HPDE6-E6E7 (cell line): ENCODE measurements around the gene DOCK7.
A peak's percentile ranks its signal among the peaks of the same experiment; 100 is the strongest.

Experiments
- DNase-seq: peaks from one replicate; pipeline ENCODE4 v3.0.0; 2011; ENCODE audit warnings: missing footprints; ENCODE audit errors: extremely low spot score

The DOCK7 gene

GRCh38 chr1:62450301-62450700, 237.9 kb downstream of the DOCK7 start:
- no peak for DNase-seq

GRCh38 chr1:62448221-62448933, 239.8 kb downstream of the DOCK7 start:
- DNase-seq = no peak

- no peak for DNase-seq
Observed at GRCh38 chr1:62444701-62445100, 243.5 kb downstream of the DOCK7 start.

- no peak for DNase-seq
Observed at GRCh38 chr1:62439652-62440371, 248.4 kb downstream of the DOCK7 start.

- DNase-seq = no peak
Observed at GRCh38 chr1:62438163-62438562, 250.0 kb downstream of the DOCK7 start.

GRCh38 chr1:62437273-62437940, 250.8 kb downstream of the DOCK7 start:
- no peak for DNase-seq

- DNase-seq = peak; percentile 91
Observed at GRCh38 chr1:62436466-62437272, 251.5 kb downstream of the DOCK7 start, which contains the start of gene USP1. Gene USP1 (plus strand): TSS chr1:62437049. CDS start chr1:62439868, 2,819 bp downstream.

GRCh38 chr1:62436039-62436465, 252.1 kb downstream of the DOCK7 start:
- no peak for DNase-seq

- DNase-seq = peak; percentile 29
Observed at GRCh38 chr1:62435231-62436038, 252.8 kb downstream of the DOCK7 start.

GRCh38 chr1:62434618-62435001, 253.6 kb downstream of the DOCK7 start:
- DNase-seq = no peak

- no peak for DNase-seq
Observed at GRCh38 chr1:62433861-62434617, 254.1 kb downstream of the DOCK7 start.

- no peak for DNase-seq
Observed at GRCh38 chr1:62429581-62429980, 258.6 kb downstream of the DOCK7 start.

GRCh38 chr1:62428351-62428750, 259.8 kb downstream of the DOCK7 start:
- DNase-seq = no peak

GRCh38 chr1:62426794-62427193, 261.4 kb downstream of the DOCK7 start:
- DNase-seq = no peak

GRCh38 chr1:62426237-62426636, 261.9 kb downstream of the DOCK7 start:
- no peak for DNase-seq

GRCh38 chr1:62425041-62425440, 263.1 kb downstream of the DOCK7 start:
- no peak for DNase-seq

GRCh38 chr1:62424411-62424810, 263.8 kb downstream of the DOCK7 start:
- DNase-seq = no peak

GRCh38 chr1:62423580-62424242, 264.5 kb downstream of the DOCK7 start:
- DNase-seq = no peak

GRCh38 chr1:62420214-62420613, 268.0 kb downstream of the DOCK7 start:
- no peak for DNase-seq
